Measurements from ENCODE around the gene AUTS2. TPM values are rescaled to one million over a fixed set of nuclear protein-coding genes. Genes with fewer than 3 reads are reported as not detected.
A peak's percentile ranks its signal among the peaks of the same experiment; 100 is the strongest.

Gene AUTS2
- total and polyA plus RNA-seq, 10 of the 15 experiments (the other 5 are each of a cell fraction or from before 2014, with no cell fraction given): 6.4 to 55.6 (median 21.6) TPM

GRCh38 chr7:70726951-70727378 lies 1128.7 kb downstream of the AUTS2 start:
- H3K27me3 ChIP-seq (replicated peaks in 1 of 2; ENCODE audit: control insufficient read depth in 2 of 2, insufficient read depth in 2 of 2, low read length in 1 of 2): no peaks in the 10 kb centered on the region
- BruUV-seq (replicated peaks): no TSS peak
- H3K9ac ChIP-seq (ENCODE audit: control insufficient read depth, insufficient read depth, low read length): peak overlapping the region; percentile 52
- peak overlapping the region; percentile 57 for H2AFZ ChIP-seq (ENCODE audit: control insufficient read depth, low read depth, low read length)
- H3K4me2 ChIP-seq (ENCODE audit: control insufficient read depth, insufficient read depth): peak overlapping the region; percentile 89
- H4K20me1 ChIP-seq (ENCODE audit: control insufficient read depth, insufficient read depth): no peaks in the 10 kb centered on the region
- peaks cover 69% of the 10 kb centered on the region for H3K79me2 ChIP-seq (ENCODE audit: control insufficient read depth, insufficient read depth, low read length)
- H3K4me3 ChIP-seq: peak overlapping the region; percentile 4; the same call in 1 of the 2 replicates
- no peaks in the 10 kb centered on the region; a peak in 3 of 4 replicates for H3K36me3 ChIP-seq (ENCODE audit: control insufficient read depth in 2 of 2, insufficient read depth in 2 of 2, low read length in 1 of 2)
- peaks cover 42% of the 10 kb centered on the region for H3K4me1 ChIP-seq (ENCODE audit: control insufficient read depth, insufficient read depth, low read length)
- intact Hi-C loops (cut with micrococcal nuclease; ENCODE audit: unreplicated experiment): loop anchor here (1.0 to 2.0 kb wide), 3 partner anchors 16 to 49 kb away; no protein-coding TSS in a partner anchor
- 1% methylated on average over 9 of the region's 9 CpGs for WGBS (ENCODE audit: insufficient coverage, insufficient replicate concordance, low lambda C conversion rate, missing lambda C conversion rate)
- no peak for FAIRE-seq
- CTCF ChIA-PET: interaction anchor here (0.6 to 1.5 kb wide), 5 partner anchors 10 to 49 kb away, joined by 3 to 4 read pairs (median 4); no protein-coding TSS in a partner anchor
- RAD21 ChIA-PET (ENCODE audit: unreplicated experiment): interaction anchor here (0.7 to 1.8 kb wide), 10 partner anchors 10 to 49 kb away, joined by 3 to 15 read pairs (median 4); no protein-coding TSS in a partner anchor
- in situ Hi-C loops (cut with MboI): loop anchor here (5.0 kb wide), 1 partner anchor 35 kb away; no protein-coding TSS in a partner anchor
- H3K27ac ChIP-seq (ENCODE audit: control insufficient read depth, insufficient read depth): peak overlapping the region; percentile 89
- H3K9me3 ChIP-seq (replicated peaks; ENCODE audit: control insufficient read depth, insufficient read depth, low read length): peaks cover 7% of the 10 kb centered on the region; the same call in 2 of the 3 replicates
- POLR2A ChIA-PET: interaction anchor here (0.7 to 1.5 kb wide), 5 partner anchors 10 to 49 kb away, joined by 3 to 9 read pairs (median 4); no protein-coding TSS in a partner anchor
- peak; percentile 84 for ATAC-seq
- DNase-seq (ENCODE audit: low read depth, low spot score): peak; percentile 97
- SMC1A ChIA-PET (ENCODE audit: uncharacterized antibody, unreplicated experiment): interaction anchor here (0.8 to 1.8 kb wide), 13 partner anchors 8 to 50 kb away, joined by 3 to 15 read pairs (median 5); no protein-coding TSS in a partner anchor
- TF ChIP-seq PML (IDR thresholded peaks at IDR 0.05; ENCODE audit: low read length) (no peak), TARDBP (IDR thresholded peaks at IDR 0.05; ENCODE audit: borderline replicate concordance) (no peak), POU2F2 (IDR thresholded peaks at IDR 0.05; ENCODE audit: borderline replicate concordance, low read depth, low read length) (no peak), SMC3 (IDR thresholded peaks at IDR 0.05; ENCODE audit: borderline replicate concordance, low read length) (no peak; the same call in 1 of the 2 replicates), SIN3A (IDR thresholded peaks at IDR 0.05; ENCODE audit: low read depth, low read length) (no peak), KAT2A (conservative IDR thresholded peaks at IDR 0.05; ENCODE audit: control insufficient read depth, low read depth, low read length) (no peak), LARP7 (IDR thresholded peaks at IDR 0.05) (no peak), PAX8 (IDR thresholded peaks at IDR 0.05) (no peak), SPI1 (IDR thresholded peaks at IDR 0.05; ENCODE audit: borderline replicate concordance, insufficient read depth, low read depth, low read length) (no peak), MEF2B (IDR thresholded peaks at IDR 0.05; ENCODE audit: partially characterized antibody, poor library complexity, severe bottlenecking) (peak; percentile 99), DPF2 (IDR thresholded peaks at IDR 0.05) (no peak), RB1 (IDR thresholded peaks at IDR 0.05; ENCODE audit: borderline replicate concordance) (peak; percentile 22; the same call in 1 of the 2 replicates), IRF4 (IDR thresholded peaks at IDR 0.05; ENCODE audit: low read depth, low read length) (peak; percentile 24; the same call in 1 of the 2 replicates), CHD4 (IDR thresholded peaks at IDR 0.05) (no peak), BCL11A (IDR thresholded peaks at IDR 0.05; ENCODE audit: low read depth, low read length) (no peak)
- TF ChIP-seq, protein P1, sequence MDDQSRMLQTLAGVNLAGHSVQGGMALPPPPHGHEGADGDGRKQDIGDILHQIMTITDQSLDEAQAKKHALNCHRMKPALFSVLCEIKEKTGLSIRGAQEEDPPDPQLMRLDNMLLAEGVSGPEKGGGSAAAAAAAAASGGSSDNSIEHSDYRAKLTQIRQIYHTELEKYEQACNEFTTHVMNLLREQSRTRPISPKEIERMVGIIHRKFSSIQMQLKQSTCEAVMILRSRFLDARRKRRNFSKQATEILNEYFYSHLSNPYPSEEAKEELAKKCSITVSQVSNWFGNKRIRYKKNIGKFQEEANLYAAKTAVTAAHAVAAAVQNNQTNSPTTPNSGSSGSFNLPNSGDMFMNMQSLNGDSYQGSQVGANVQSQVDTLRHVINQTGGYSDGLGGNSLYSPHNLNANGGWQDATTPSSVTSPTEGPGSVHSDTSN (IDR thresholded peaks at IDR 0.05; ENCODE audit: insufficient replicate concordance, low read depth, low read length): no peak
- TF ChIP-seq, protein P2, sequence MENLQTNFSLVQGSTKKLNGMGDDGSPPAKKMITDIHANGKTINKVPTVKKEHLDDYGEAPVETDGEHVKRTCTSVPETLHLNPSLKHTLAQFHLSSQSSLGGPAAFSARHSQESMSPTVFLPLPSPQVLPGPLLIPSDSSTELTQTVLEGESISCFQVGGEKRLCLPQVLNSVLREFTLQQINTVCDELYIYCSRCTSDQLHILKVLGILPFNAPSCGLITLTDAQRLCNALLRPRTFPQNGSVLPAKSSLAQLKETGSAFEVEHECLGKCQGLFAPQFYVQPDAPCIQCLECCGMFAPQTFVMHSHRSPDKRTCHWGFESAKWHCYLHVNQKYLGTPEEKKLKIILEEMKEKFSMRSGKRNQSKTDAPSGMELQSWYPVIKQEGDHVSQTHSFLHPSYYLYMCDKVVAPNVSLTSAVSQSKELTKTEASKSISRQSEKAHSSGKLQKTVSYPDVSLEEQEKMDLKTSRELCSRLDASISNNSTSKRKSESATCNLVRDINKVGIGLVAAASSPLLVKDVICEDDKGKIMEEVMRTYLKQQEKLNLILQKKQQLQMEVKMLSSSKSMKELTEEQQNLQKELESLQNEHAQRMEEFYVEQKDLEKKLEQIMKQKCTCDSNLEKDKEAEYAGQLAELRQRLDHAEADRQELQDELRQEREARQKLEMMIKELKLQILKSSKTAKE (IDR thresholded peaks at IDR 0.05; ENCODE audit: low read depth, poor library complexity, severe bottlenecking): peak; percentile 59
- TF ChIP-seq, protein P3, sequence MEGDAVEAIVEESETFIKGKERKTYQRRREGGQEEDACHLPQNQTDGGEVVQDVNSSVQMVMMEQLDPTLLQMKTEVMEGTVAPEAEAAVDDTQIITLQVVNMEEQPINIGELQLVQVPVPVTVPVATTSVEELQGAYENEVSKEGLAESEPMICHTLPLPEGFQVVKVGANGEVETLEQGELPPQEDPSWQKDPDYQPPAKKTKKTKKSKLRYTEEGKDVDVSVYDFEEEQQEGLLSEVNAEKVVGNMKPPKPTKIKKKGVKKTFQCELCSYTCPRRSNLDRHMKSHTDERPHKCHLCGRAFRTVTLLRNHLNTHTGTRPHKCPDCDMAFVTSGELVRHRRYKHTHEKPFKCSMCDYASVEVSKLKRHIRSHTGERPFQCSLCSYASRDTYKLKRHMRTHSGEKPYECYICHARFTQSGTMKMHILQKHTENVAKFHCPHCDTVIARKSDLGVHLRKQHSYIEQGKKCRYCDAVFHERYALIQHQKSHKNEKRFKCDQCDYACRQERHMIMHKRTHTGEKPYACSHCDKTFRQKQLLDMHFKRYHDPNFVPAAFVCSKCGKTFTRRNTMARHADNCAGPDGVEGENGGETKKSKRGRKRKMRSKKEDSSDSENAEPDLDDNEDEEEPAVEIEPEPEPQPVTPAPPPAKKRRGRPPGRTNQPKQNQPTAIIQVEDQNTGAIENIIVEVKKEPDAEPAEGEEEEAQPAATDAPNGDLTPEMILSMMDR (IDR thresholded peaks at IDR 0.05 in 2 of 3, conservative IDR thresholded peaks at IDR 0.05 in 1 of 3; ENCODE audit: control insufficient read depth in 2 of 3, extremely low read depth in 1 of 3, insufficient read depth in 1 of 3, low read depth in 3 of 3, low read length in 3 of 3): no peak

Data from GM12878 (cell line).